Gastroesophageal sphincter (tissue), 3 donors: ENCODE measurements around the gene PKNOX1.

ENCODE experiments used
- CTCF ChIP-seq, 4 experiments: fragments of 200-600 bp in 2 of 4; fragments of 450-650 bp in 2 of 4; sonication (generic) in 1 of 4; IDR thresholded peaks; one replicate each; pipeline ENCODE4 v1.5.1; 2017 to 2019; ENCODE audit warnings: antibody characterized with exemption in 4 of 4, mild to moderate bottlenecking in 2 of 4, moderate library complexity in 2 of 4
- EP300 ChIP-seq: sonication (generic); formaldehyde crosslinking; IDR thresholded peaks from one replicate; pipeline ENCODE4 v1.6.1; 2017; ENCODE audit warnings: antibody characterized with exemption, mild to moderate bottlenecking
- POLR2A ChIP-seq, 2 donors: fragments of 450-650 bp; IDR thresholded peaks; one replicate each; pipeline ENCODE4 v1.6.1; 2017; ENCODE audit warnings: antibody characterized with exemption in 2 of 2, mild to moderate bottlenecking in 2 of 2, moderate library complexity in 1 of 2
- POLR2AphosphoS5 ChIP-seq: sonication (generic); formaldehyde crosslinking; IDR thresholded peaks from one replicate; pipeline ENCODE4 v1.6.1; 2017; ENCODE audit warnings: antibody characterized with exemption

- TF ChIP-seq EP300 (no peak), CTCF (IDR thresholded peaks at IDR 0.05) (no peak), POLR2AphosphoS5 (no peak), POLR2A (IDR thresholded peaks at IDR 0.05) (no peak)
Measured at GRCh38 chr21:43006874-43007208, 32.5 kb downstream of the PKNOX1 start.
